K562 (cell line): ENCODE measurements around the gene WDR76. TPM values are rescaled to one million over a fixed set of nuclear protein-coding genes. Genes with fewer than 3 reads are reported as not detected.

ENCODE experiments used
- ADNP ChIP-seq: fragments of 200-800 bp; sonication (Bioruptor generic); IDR thresholded peaks from 2 replicates; pipeline ENCODE4 v1.6.1; 2016; ENCODE audit warnings: missing genetic modification characterization, missing compliant biosample characterization
- BCL6 ChIP-seq: fragments of 250-450 bp; sonication (Bioruptor Pico); IDR thresholded peaks from 2 replicates; pipeline ENCODE4 v1.4.0; 2020
- CBFA2T2 ChIP-seq: fragments of 450-650 bp; conservative IDR thresholded peaks from 2 replicates; pipeline ENCODE4 v1.6.1; 2017; ENCODE audit warnings: mild to moderate bottlenecking
- CC2D1A ChIP-seq: fragments of 450-650 bp; IDR thresholded peaks from 2 replicates; pipeline ENCODE4 v1.6.1; 2017; ENCODE audit warnings: mild to moderate bottlenecking
- GATAD2A ChIP-seq: fragments of 450-650 bp; IDR thresholded peaks from 2 replicates; pipeline ENCODE4 v1.6.1; 2017
- HDAC2 ChIP-seq: fragments of 450-650 bp; IDR thresholded peaks from 2 replicates; pipeline ENCODE4 v1.6.1; 2016; ENCODE audit warnings: mild to moderate bottlenecking
- HNRNPL ChIP-seq: fragments of 200-400 bp; formaldehyde crosslinking; IDR thresholded peaks from 2 replicates; pipeline ENCODE4 v1.6.1; 2017; ENCODE audit warnings: low read depth, mild to moderate bottlenecking, low read length
- KLF1 ChIP-seq: fragments of 450-650 bp; IDR thresholded peaks from 2 replicates; pipeline ENCODE4 v1.6.1; 2016; ENCODE audit warnings: missing genetic modification characterization, missing compliant biosample characterization
- RBM25 ChIP-seq: fragments of 200-400 bp; formaldehyde crosslinking; IDR thresholded peaks from 2 replicates; pipeline ENCODE4 v1.6.1; 2018; ENCODE audit warnings: low read length, low read depth, moderate library complexity; ENCODE audit not compliant: severe bottlenecking
- SMAD3 ChIP-seq: fragments of 450-650 bp; formaldehyde crosslinking; conservative IDR thresholded peaks from 2 replicates; pipeline ENCODE4 v1.4.0; 2020; ENCODE audit warnings: mild to moderate bottlenecking
- TFAM ChIP-seq: fragments of 250-450 bp; sonication (Bioruptor Pico); conservative IDR thresholded peaks from 2 replicates; pipeline ENCODE4 v1.5.0; 2021; ENCODE audit warnings: mild to moderate bottlenecking, moderate library complexity
- ZBTB17 ChIP-seq: fragments of 450-650 bp; formaldehyde crosslinking; IDR thresholded peaks from 2 replicates; pipeline ENCODE4 v1.4.0; 2020; ENCODE audit warnings: mild to moderate bottlenecking
- ZC3H8 ChIP-seq: fragments of 450-650 bp; IDR thresholded peaks from 2 replicates; pipeline ENCODE4 v1.6.1; 2017
- ZEB2 ChIP-seq: fragments of 450-650 bp; IDR thresholded peaks from 2 replicates; pipeline ENCODE4 v1.6.1; 2016
- ZFP30 ChIP-seq: fragments of 250-450 bp; sonication (Bioruptor Pico); IDR thresholded peaks from 2 replicates; pipeline ENCODE4 v1.8.0; 2022; ENCODE audit warnings: moderate library complexity, mild to moderate bottlenecking, inconsistent platforms, borderline replicate concordance
- ZKSCAN8 ChIP-seq: fragments of 200-800 bp; sonication (Bioruptor generic); IDR thresholded peaks from 2 replicates; pipeline ENCODE4 v1.6.1; 2016; ENCODE audit warnings: missing genetic modification characterization, missing compliant biosample characterization
- ZNF274 ChIP-seq: IDR thresholded peaks from 2 replicates; pipeline ENCODE4 v1.6.1; 2011; ENCODE audit warnings: low read depth, mild to moderate bottlenecking, low read length, moderate library complexity, borderline replicate concordance
- polyA plus RNA-seq, 8 experiments: library from polyadenylated mRNA; depleted of rRNA in 4 of 8; stranded (reverse) in 5 of 8; unstranded in 3 of 8; fragments of >200 nt; fragmentation: Nextera tagmentation in 2 of 8; fragmentation: Illumina TruSeq in 1 of 8; extraction: Ambion mirVana in 2 of 8; extraction: Trizol in 1 of 8; gene quantifications; 2 replicates each; pipeline versions ENCODE4 v1.2.1 to v1.2.3, GENCODE V29; 2011 to 2014; ENCODE audit warnings: inconsistent platforms in 1 of 8, missing spikeins in 1 of 8
- total RNA-seq, 7 experiments: library from RNA; depleted of rRNA in 6 of 7; stranded (reverse); fragments of >200 nt in 6 of 7; fragmentation: Illumina TruSeq in 2 of 7; extraction: Trizol in 2 of 7; gene quantifications; 2 replicates each; pipeline versions ENCODE4 v1.2.1 to v1.2.3, GENCODE V29; 2011 to 2021; ENCODE audit warnings: low replicate concordance in 1 of 7
- TF ChIP-seq, protein P1 (sequence below): fragments of 250-450 bp; sonication (Bioruptor Pico); IDR thresholded peaks from 2 replicates; pipeline ENCODE4 v1.5.0; 2020; ENCODE audit warnings: mild to moderate bottlenecking
- TF ChIP-seq, protein P2 (sequence below), 2 experiments: fragments of 200-800 bp in 1 of 2; sonication (Bioruptor generic) in 1 of 2; sonication (generic) in 1 of 2; formaldehyde crosslinking in 1 of 2; IDR thresholded peaks in 1 of 2; conservative IDR thresholded peaks in 1 of 2; 2 replicates each; pipeline versions ENCODE4 v1.5.0 to v1.6.1; 2016 to 2020; ENCODE audit warnings: missing compliant biosample characterization in 1 of 2, missing genetic modification characterization in 1 of 2, missing genetic modification reagents in 1 of 2
- TF ChIP-seq, protein P3 (sequence below): fragments of 250-450 bp; sonication (Bioruptor Pico); IDR thresholded peaks from 2 replicates; pipeline ENCODE4 v1.8.0; 2021; ENCODE audit warnings: mild to moderate bottlenecking, moderate library complexity
- TF ChIP-seq, protein P4 (sequence below): fragments of 250-450 bp; sonication (Bioruptor Pico); IDR thresholded peaks from 2 replicates; pipeline ENCODE4 v1.8.0; 2021; ENCODE audit warnings: moderate library complexity, mild to moderate bottlenecking, inconsistent platforms
- TF ChIP-seq, protein P5 (sequence below): fragments of 250-450 bp; sonication (Bioruptor Pico); IDR thresholded peaks from 2 replicates; pipeline ENCODE4 v1.9.0; 2021; ENCODE audit warnings: mild to moderate bottlenecking, inconsistent platforms

The WDR76 gene
- total and polyA plus RNA-seq, 9 of the 15 experiments (the other 6 are each of a cell fraction or from before 2014, with no cell fraction given): 9.8 to 69.5 (median 44.4) TPM

DNA sequence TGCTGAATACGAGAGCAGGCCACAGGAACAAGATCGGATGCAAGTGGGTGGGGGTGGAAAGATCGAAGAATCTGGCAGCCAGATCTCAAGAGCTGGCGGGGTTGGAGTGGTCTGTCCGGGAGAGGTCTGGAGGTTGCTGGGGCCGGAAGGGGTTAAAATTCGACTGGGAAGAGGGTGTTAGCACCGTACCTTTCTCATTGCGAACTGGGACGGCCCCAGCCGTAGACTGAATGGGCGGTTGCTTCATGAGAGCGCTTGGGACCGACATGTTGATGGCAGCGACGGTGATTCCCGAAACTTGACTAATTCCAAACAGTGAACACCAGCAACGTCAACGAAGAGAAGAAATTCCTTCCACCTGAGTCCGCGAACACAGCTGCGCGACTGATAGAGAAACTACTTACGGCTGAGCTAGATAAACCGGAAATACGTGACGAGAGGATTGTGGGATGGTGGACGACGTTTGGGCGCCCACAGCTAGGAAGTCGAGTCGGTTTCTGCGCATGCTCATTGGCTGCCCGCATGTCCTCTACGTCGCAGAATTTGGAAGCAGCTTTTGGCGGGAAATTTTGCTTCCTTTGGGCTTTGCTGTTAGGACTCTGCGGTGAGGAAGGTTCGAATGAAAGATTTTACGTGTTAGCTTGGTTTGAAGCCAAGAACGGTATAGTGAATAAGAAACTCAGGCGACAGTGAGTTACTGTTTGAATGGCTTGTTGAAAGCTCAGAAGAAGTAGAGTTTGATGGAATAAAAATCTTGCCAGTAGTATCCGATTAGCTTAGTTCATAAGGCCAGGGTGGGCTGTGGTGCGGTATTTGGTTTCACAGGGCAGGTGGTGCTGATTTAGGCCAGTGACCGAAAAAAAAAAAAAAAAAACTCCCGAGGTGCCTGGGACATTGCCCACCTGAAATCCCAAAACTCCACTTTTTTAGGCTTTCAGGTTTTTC is 2.2 kb upstream of the WDR76 start, which contains the start of gene MFAP1 (continued):
- no peak for TF ChIP-seq ZFP30 (CRISPR knock-in tag)
- TF ChIP-seq, protein P1, sequence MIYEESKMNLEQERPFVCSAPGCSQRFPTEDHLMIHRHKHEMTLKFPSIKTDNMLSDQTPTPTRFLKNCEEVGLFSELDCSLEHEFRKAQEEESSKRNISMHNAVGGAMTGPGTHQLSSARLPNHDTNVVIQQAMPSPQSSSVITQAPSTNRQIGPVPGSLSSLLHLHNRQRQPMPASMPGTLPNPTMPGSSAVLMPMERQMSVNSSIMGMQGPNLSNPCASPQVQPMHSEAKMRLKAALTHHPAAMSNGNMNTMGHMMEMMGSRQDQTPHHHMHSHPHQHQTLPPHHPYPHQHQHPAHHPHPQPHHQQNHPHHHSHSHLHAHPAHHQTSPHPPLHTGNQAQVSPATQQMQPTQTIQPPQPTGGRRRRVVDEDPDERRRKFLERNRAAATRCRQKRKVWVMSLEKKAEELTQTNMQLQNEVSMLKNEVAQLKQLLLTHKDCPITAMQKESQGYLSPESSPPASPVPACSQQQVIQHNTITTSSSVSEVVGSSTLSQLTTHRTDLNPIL: no peak
- TF ChIP-seq ZKSCAN8: no peak; the same call in 1 of the 2 replicates
- TF ChIP-seq BCL6 (CRISPR knock-in tag): no peak
- TF ChIP-seq GATAD2A: no peak
- no peak for TF ChIP-seq TFAM (CRISPR knock-in tag)
- no peak for TF ChIP-seq ADNP (tag)
- no peak for TF ChIP-seq RBM25
- TF ChIP-seq ZBTB17 (CRISPR knock-in tag): no peak
- peak; percentile 84; the same call in 1 of the 2 replicates for TF ChIP-seq CC2D1A
- TF ChIP-seq SMAD3: no peak
- TF ChIP-seq ZC3H8: no peak
- no peak for TF ChIP-seq ZNF274
- TF ChIP-seq, protein P2, sequence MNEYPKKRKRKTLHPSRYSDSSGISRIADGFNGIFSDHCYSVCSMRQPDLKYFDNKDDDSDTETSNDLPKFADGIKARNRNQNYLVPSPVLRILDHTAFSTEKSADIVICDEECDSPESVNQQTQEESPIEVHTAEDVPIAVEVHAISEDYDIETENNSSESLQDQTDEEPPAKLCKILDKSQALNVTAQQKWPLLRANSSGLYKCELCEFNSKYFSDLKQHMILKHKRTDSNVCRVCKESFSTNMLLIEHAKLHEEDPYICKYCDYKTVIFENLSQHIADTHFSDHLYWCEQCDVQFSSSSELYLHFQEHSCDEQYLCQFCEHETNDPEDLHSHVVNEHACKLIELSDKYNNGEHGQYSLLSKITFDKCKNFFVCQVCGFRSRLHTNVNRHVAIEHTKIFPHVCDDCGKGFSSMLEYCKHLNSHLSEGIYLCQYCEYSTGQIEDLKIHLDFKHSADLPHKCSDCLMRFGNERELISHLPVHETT (CRISPR knock-in tag; conservative IDR thresholded peaks at IDR 0.05 in 1 of 2, IDR thresholded peaks at IDR 0.05 in 1 of 2): peak in 1 of 2 experiments; percentile 68; a peak in 2 of 4 replicates
- TF ChIP-seq CBFA2T2: no peak
- no peak for TF ChIP-seq HNRNPL
- TF ChIP-seq, protein P3, sequence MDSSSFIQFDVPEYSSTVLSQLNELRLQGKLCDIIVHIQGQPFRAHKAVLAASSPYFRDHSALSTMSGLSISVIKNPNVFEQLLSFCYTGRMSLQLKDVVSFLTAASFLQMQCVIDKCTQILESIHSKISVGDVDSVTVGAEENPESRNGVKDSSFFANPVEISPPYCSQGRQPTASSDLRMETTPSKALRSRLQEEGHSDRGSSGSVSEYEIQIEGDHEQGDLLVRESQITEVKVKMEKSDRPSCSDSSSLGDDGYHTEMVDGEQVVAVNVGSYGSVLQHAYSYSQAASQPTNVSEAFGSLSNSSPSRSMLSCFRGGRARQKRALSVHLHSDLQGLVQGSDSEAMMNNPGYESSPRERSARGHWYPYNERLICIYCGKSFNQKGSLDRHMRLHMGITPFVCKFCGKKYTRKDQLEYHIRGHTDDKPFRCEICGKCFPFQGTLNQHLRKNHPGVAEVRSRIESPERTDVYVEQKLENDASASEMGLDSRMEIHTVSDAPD: 0 out of 2 replicates have a peak, but pooled peaks have one; percentile 30
- TF ChIP-seq HDAC2: peak; percentile 87
- TF ChIP-seq KLF1: no peak
- no peak; the same call in 1 of the 2 replicates for TF ChIP-seq ZEB2
- TF ChIP-seq, protein P4, sequence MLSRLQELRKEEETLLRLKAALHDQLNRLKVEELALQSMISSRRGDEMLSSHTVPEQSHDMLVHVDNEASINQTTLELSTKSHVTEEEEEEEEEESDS (CRISPR knock-in tag): no peak
- TF ChIP-seq, protein P5, sequence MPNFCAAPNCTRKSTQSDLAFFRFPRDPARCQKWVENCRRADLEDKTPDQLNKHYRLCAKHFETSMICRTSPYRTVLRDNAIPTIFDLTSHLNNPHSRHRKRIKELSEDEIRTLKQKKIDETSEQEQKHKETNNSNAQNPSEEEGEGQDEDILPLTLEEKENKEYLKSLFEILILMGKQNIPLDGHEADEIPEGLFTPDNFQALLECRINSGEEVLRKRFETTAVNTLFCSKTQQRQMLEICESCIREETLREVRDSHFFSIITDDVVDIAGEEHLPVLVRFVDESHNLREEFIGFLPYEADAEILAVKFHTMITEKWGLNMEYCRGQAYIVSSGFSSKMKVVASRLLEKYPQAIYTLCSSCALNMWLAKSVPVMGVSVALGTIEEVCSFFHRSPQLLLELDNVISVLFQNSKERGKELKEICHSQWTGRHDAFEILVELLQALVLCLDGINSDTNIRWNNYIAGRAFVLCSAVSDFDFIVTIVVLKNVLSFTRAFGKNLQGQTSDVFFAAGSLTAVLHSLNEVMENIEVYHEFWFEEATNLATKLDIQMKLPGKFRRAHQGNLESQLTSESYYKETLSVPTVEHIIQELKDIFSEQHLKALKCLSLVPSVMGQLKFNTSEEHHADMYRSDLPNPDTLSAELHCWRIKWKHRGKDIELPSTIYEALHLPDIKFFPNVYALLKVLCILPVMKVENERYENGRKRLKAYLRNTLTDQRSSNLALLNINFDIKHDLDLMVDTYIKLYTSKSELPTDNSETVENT (CRISPR knock-in tag): peak; percentile 68; the same call in 1 of the 2 replicates
